ENCODE data around the gene CHST6.
"Not testable (repeated sequence)": the region's sequence is repeated elsewhere in the genome, so short reads cannot be mapped to it uniquely, and the experiment has no call there.

Gene CHST6

GRCh38 chr16:75495076-75495674 is at the start of gene CHST6:
Gene CHST6 (minus strand): TSS chr16:75495441. CDS start chr16:75479828, 15,613 bp downstream.
- DNase-seq: peak; percentile 30

- DNase-seq: not testable (repeated sequence)
Measured at GRCh38 chr16:75542462-75542861, 47.2 kb upstream of the CHST6 start.

GRCh38 chr16:75541236-75541635 is 46.0 kb upstream of the CHST6 start:
- DNase-seq: no peak

GRCh38 chr16:75538882-75539565 is 43.8 kb upstream of the CHST6 start:
- not testable (repeated sequence) for DNase-seq

GRCh38 chr16:75537776-75538175 is 42.5 kb upstream of the CHST6 start:
- DNase-seq: no peak

GRCh38 chr16:75535901-75536300 is 40.7 kb upstream of the CHST6 start, which contains the start of gene CHST5:
Gene CHST5 (minus strand): TSS chr16:75536108. CDS start chr16:75530384, 5,724 bp downstream.
- no peak for DNase-seq

GRCh38 chr16:75535211-75535843 is 40.1 kb upstream of the CHST6 start:
- DNase-seq: no peak

- DNase-seq: no peak
Measured at GRCh38 chr16:75534560-75535205, 39.4 kb upstream of the CHST6 start.

GRCh38 chr16:75532791-75533190 is 37.5 kb upstream of the CHST6 start:
- no peak for DNase-seq

GRCh38 chr16:75532142-75532765 is 37.0 kb upstream of the CHST6 start:
- no peak for DNase-seq

- no peak for DNase-seq
Measured at GRCh38 chr16:75529959-75530358, 34.7 kb upstream of the CHST6 start.

GRCh38 chr16:75529056-75529905 is 34.0 kb upstream of the CHST6 start:
- no peak for DNase-seq

- no peak for DNase-seq
Measured at GRCh38 chr16:75527825-75528299, 32.6 kb upstream of the CHST6 start.

GRCh38 chr16:75526032-75526790 is 31.0 kb upstream of the CHST6 start:
- DNase-seq: no peak

- no peak for DNase-seq
Measured at GRCh38 chr16:75519175-75519574, 23.9 kb upstream of the CHST6 start.

GRCh38 chr16:75516189-75516966 is 21.1 kb upstream of the CHST6 start:
- DNase-seq: not testable (repeated sequence)

- no peak for DNase-seq
Measured at GRCh38 chr16:75514296-75514695, 19.1 kb upstream of the CHST6 start.

- peak; percentile 98 for DNase-seq
Measured at GRCh38 chr16:75506574-75506973, 11.3 kb upstream of the CHST6 start.

- no peak for DNase-seq
Measured at GRCh38 chr16:75506107-75506506, 10.9 kb upstream of the CHST6 start.

- no peak for DNase-seq
Measured at GRCh38 chr16:75503801-75504200, 8.6 kb upstream of the CHST6 start.
